B cell (primary cell): ENCODE measurements around the gene TMEM170B. TPM values are rescaled to one million over a fixed set of nuclear protein-coding genes. Genes with fewer than 3 reads are reported as not detected.

ENCODE experiments used
- ATAC-seq: fragments of 200-7000 bp; cut with Tn5 transposase; one replicate; pipeline ENCODE4 v1.10.0; 2021; ENCODE audit warnings: low read depth, mild to moderate bottlenecking, moderate number of reproducible peaks, moderate library complexity
- CTCF ChIA-PET: fragments of 350-600 bp; sonication (Branson Sonifier 250); formaldehyde crosslinking; loops from one replicate; lab custom pipeline; 2021; ENCODE audit warnings: antibody characterized with exemption, inconsistent platforms; lab: Charles Lee
- POLR2A ChIA-PET: fragments of 350-600 bp; sonication (Branson Sonifier 250); formaldehyde crosslinking; loops from one replicate; lab custom pipeline; 2021; ENCODE audit warnings: antibody characterized with exemption; lab: Charles Lee
- DNase-seq: peaks from one replicate; pipeline ENCODE4 v3.0.0; 2013
- H2AFZ ChIP-seq: 2 replicates; pipeline ENCODE4 v1.6.1; 2012; ENCODE audit warnings: mild to moderate bottlenecking, low read depth, low read length; ENCODE audit not compliant: insufficient read depth, poor library complexity, severe bottlenecking
- H3K27ac ChIP-seq, 2 donors: 1 replicate in 1 of 2; 2 replicates in 1 of 2; pipeline ENCODE4 v1.5.1; 2012 to 2013; ENCODE audit warnings: low read length in 2 of 2, mild to moderate bottlenecking in 2 of 2, moderate library complexity in 1 of 2
- H3K27me3 ChIP-seq, 4 experiments: fragments of 200-600 bp in 1 of 4; sonication (generic) in 1 of 4; replicated peaks in 1 of 4; 1 replicate in 2 of 4; 2 replicates in 2 of 4; pipeline versions ENCODE4 v1.6.1 to v1.7.0; 2013 to 2016; ENCODE audit warnings: low read length in 3 of 4, mild to moderate bottlenecking in 2 of 4, mixed read lengths in 1 of 4, moderate library complexity in 1 of 4; ENCODE audit not compliant: insufficient read depth in 4 of 4, control insufficient read depth in 3 of 4; ENCODE audit errors: control extremely low read depth in 1 of 4
- H3K36me3 ChIP-seq, 2 experiments: replicated peaks in 1 of 2; 1 replicate in 1 of 2; 2 replicates in 1 of 2; pipeline versions ENCODE4 v1.6.1 to v1.7.1; 2013; ENCODE audit warnings: low read length in 1 of 2; ENCODE audit not compliant: insufficient read depth in 2 of 2, control insufficient read depth in 1 of 2; ENCODE audit errors: control extremely low read depth in 1 of 2, extremely low read depth in 1 of 2
- H3K4me1 ChIP-seq, 2 donors: fragments of 200-600 bp in 1 of 2; sonication (generic) in 1 of 2; 1 replicate in 1 of 2; 2 replicates in 1 of 2; pipeline versions ENCODE4 v1.5.1 to v1.6.1; 2013 to 2017; ENCODE audit warnings: low read length in 2 of 2; ENCODE audit not compliant: control insufficient read depth in 2 of 2, insufficient read depth in 2 of 2
- H3K4me2 ChIP-seq: replicated peaks from 2 replicates; pipeline ENCODE3; 2012; ENCODE audit warnings: mild to moderate bottlenecking, low read depth, low read length; ENCODE audit not compliant: poor library complexity, severe bottlenecking
- H3K4me3 ChIP-seq, 5 experiments: fragments of 200-600 bp in 1 of 5; sonication (generic) in 1 of 5; 1 replicate in 3 of 5; 2 replicates in 2 of 5; pipeline versions ENCODE4 v1.5.1 to v1.7.0; 2011 to 2016; ENCODE audit warnings: low read length in 4 of 5, mild to moderate bottlenecking in 4 of 5, low read depth in 2 of 5, control low read depth in 1 of 5, moderate library complexity in 1 of 5; ENCODE audit not compliant: insufficient read depth in 1 of 5; ENCODE audit errors: control extremely low read depth in 1 of 5, extremely low read depth in 1 of 5
- H3K79me2 ChIP-seq: fragments of 200-600 bp; sonication (generic); one replicate; pipeline ENCODE4 v1.6.0; 2016; ENCODE audit warnings: low read length; ENCODE audit not compliant: control insufficient read depth, insufficient read depth
- H3K9ac ChIP-seq: fragments of 200-600 bp; sonication (generic); 2 replicates; pipeline ENCODE4 v1.6.1; 2017; ENCODE audit warnings: mild to moderate bottlenecking, low read length, moderate library complexity
- H3K9me3 ChIP-seq, 3 donors: one replicate each; pipeline versions ENCODE4 v1.6.1 to v1.7.1; 2013; ENCODE audit warnings: low read length in 2 of 3; ENCODE audit not compliant: control insufficient read depth in 2 of 3, insufficient read depth in 1 of 3; ENCODE audit errors: control extremely low read depth in 1 of 3
- H4K20me1 ChIP-seq: 2 replicates; pipeline ENCODE4 v1.6.0; 2012; ENCODE audit warnings: mild to moderate bottlenecking, low read length; ENCODE audit not compliant: insufficient read depth, control insufficient read depth, poor library complexity, severe bottlenecking
- H3K27ac Mint-ChIP-seq: one replicate; pipeline ENCODE4 v1.8.0; 2021; ENCODE audit warnings: mixed read lengths
- H3K27me3 Mint-ChIP-seq: one replicate; pipeline ENCODE4 v1.8.0; 2021; ENCODE audit warnings: mixed read lengths
- H3K4me1 Mint-ChIP-seq: one replicate; pipeline ENCODE4 v1.8.0; 2021; ENCODE audit warnings: mixed read lengths
- H3K4me3 Mint-ChIP-seq: one replicate; pipeline ENCODE4 v1.8.0; 2021; ENCODE audit warnings: mixed read lengths
- H3K9me3 Mint-ChIP-seq: one replicate; pipeline ENCODE4 v1.8.0; 2022; ENCODE audit warnings: mixed read lengths; ENCODE audit not compliant: insufficient read depth
- EZH2 ChIP-seq: IDR thresholded peaks from 2 replicates; pipeline ENCODE4 v1.6.1; 2012; ENCODE audit warnings: borderline replicate concordance, low read depth, mild to moderate bottlenecking, moderate library complexity, low read length; ENCODE audit not compliant: insufficient read depth, poor library complexity, severe bottlenecking
- WGBS: methylation state at CpG from one replicate; pipeline ENCODE4 v1.1.5; 2013; ENCODE audit warnings: missing lambda C conversion rate; ENCODE audit not compliant: insufficient coverage; 5-methylcytosine and 5-hydroxymethylcytosine counted together
- intact Hi-C: fragments of 100-400 bp; cut with micrococcal nuclease; formaldehyde crosslinking; loops from one replicate; pipeline ENCODE4 v1.10.0; 2022
- polyA plus RNA-seq: library from polyadenylated mRNA; depleted of rRNA; stranded (reverse); fragments of >200 nt; gene quantifications from 2 replicates; pipeline ENCODE4 v1.2.3, GENCODE V29; 2012
- total RNA-seq, 2 donors: library from RNA; stranded (reverse); fragments of 120-200 nt in 1 of 2; gene quantifications; 1 replicate in 1 of 2; 2 replicates in 1 of 2; pipeline versions ENCODE4 v1.2.3 to v1.2.4, GENCODE V29; 2013 to 2022
- TF ChIP-seq, protein P1 (sequence below): fragments of 200-600 bp; IDR thresholded peaks from one replicate; pipeline ENCODE4 v1.8.0; 2022; ENCODE audit warnings: antibody characterized with exemption, mild to moderate bottlenecking

The TMEM170B gene
- total and polyA plus RNA-seq, 2 donors (not counting 1 experiment from before 2014, with no cell fraction given), result 0.64 to 3.4 TPM

DNA sequence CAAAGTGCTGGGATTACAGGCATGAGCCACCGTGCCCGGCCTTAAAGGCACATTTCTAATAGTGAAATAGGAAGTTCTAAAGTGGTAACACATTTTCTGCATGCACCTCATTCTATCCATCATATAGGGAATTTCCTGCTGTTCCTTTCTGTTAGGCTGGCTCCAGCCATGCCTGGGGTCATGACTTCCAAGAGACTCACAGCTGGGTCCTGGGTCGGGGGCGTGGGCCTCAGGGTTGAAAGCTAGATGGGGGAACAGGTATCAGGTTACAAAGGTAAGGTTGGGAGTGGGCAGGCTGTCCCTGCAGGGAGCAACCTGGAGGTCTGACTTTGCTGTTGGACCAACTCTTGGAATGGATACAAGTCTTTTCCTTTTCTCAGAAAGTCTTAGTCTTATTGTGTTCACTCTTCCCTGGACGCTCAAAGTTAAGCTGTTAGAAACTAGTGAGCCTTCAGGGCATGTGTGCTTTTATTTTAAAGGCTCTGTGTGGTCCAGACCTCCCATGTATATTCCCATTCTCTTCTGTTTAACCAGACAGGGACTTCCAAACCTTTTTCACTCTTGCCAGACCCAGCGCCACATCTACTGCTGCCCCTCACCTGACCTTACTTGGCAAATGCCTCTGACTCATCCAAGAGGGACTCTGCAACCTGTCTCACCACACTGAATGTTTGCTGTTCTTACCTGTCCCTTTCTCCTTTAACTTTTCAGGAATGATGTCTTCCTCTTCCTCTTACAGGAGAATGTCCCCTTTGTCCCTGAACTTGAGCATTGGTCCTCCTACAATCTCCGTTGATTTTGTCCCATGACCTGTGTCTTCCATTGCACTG lies 64.4 kb downstream of the TMEM170B start:
- no peak overlapping the region for H3K27ac Mint-ChIP-seq
- ATAC-seq, result no peak
- no peak overlapping the region for H3K4me2 ChIP-seq
- POLR2A ChIA-PET, result no interaction called here
- WGBS, result 86% methylated on average over 7 of the region's 7 CpGs
- no peaks in the 10 kb centered on the region for H3K4me1 ChIP-seq
- CTCF ChIA-PET, result no interaction called here
- H3K36me3 ChIP-seq, result no peaks in the 10 kb centered on the region
- H3K27me3 Mint-ChIP-seq, result peaks cover 41% of the 10 kb centered on the region
- H3K9me3 Mint-ChIP-seq, result no peaks in the 10 kb centered on the region
- H3K9me3 ChIP-seq, result no peaks in the 10 kb centered on the region
- intact Hi-C loops, result no loop called here
- no peak overlapping the region for H3K4me3 Mint-ChIP-seq
- no peak for DNase-seq
- no peak overlapping the region for H3K9ac ChIP-seq
- H2AFZ ChIP-seq, result no peak overlapping the region
- no peaks in the 10 kb centered on the region for H4K20me1 ChIP-seq
- no peak overlapping the region for H3K27ac ChIP-seq
- H3K27me3 ChIP-seq, result no peaks in the 10 kb centered on the region
- no peaks in the 10 kb centered on the region for H3K4me1 Mint-ChIP-seq
- TF ChIP-seq, protein P1, sequence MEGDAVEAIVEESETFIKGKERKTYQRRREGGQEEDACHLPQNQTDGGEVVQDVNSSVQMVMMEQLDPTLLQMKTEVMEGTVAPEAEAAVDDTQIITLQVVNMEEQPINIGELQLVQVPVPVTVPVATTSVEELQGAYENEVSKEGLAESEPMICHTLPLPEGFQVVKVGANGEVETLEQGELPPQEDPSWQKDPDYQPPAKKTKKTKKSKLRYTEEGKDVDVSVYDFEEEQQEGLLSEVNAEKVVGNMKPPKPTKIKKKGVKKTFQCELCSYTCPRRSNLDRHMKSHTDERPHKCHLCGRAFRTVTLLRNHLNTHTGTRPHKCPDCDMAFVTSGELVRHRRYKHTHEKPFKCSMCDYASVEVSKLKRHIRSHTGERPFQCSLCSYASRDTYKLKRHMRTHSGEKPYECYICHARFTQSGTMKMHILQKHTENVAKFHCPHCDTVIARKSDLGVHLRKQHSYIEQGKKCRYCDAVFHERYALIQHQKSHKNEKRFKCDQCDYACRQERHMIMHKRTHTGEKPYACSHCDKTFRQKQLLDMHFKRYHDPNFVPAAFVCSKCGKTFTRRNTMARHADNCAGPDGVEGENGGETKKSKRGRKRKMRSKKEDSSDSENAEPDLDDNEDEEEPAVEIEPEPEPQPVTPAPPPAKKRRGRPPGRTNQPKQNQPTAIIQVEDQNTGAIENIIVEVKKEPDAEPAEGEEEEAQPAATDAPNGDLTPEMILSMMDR, result no peak
- no peak for TF ChIP-seq EZH2
- no peaks in the 10 kb centered on the region for H3K79me2 ChIP-seq
- H3K4me3 ChIP-seq, result no peak overlapping the region

DNA sequence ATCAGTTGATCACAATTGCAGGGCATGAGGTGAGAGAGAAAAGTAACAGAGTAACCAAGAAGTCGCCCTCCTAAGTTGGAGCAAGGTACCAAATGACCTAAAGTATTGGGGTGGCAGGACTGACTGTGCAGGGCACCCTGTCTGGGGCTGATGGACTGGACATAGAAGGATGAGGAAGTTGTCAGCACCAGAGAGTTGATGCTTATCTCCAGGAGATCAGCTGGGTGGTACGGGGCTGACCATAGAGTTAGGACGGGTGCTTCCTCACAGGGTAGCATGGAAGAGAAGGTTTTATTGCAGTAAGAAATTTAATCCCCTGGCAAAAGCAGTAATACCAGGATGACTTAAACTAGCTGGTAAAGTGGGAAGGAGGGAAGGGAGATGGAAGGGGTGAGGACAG lies 66.7 kb downstream of the TMEM170B start:
- H3K4me1 Mint-ChIP-seq, result no peaks in the 10 kb centered on the region
- ATAC-seq, result no peak
- Histone ChIP-seq H3K4me3 (no peak overlapping the region), H2AFZ (no peak overlapping the region), H3K79me2 (no peaks in the 10 kb centered on the region), H3K9ac (no peak overlapping the region), H4K20me1 (no peaks in the 10 kb centered on the region), H3K4me2 (no peak overlapping the region), H3K9me3 (no peaks in the 10 kb centered on the region), H3K27me3 (no peaks in the 10 kb centered on the region), H3K36me3 (no peaks in the 10 kb centered on the region), H3K27ac (no peak overlapping the region), H3K4me1 (no peaks in the 10 kb centered on the region)
- POLR2A ChIA-PET, result no interaction called here
- TF ChIP-seq, protein P1, result no peak
- TF ChIP-seq EZH2, result no peak
- intact Hi-C loops, result no loop called here
- CTCF ChIA-PET, result no interaction called here
- H3K27me3 Mint-ChIP-seq, result peaks cover 48% of the 10 kb centered on the region
- 61% methylated on average over 3 of the region's 3 CpGs for WGBS
- H3K4me3 Mint-ChIP-seq, result no peak overlapping the region
- H3K27ac Mint-ChIP-seq, result no peak overlapping the region
- no peaks in the 10 kb centered on the region for H3K9me3 Mint-ChIP-seq
- no peak for DNase-seq
